GM23338 (cell line): ENCODE measurements around the gene CAPZB. TPM values are rescaled to one million over a fixed set of nuclear protein-coding genes. Genes with fewer than 3 reads are reported as not detected.

Source experiments
- ATAC-seq: fragments of 200-7000 bp; cut with Tn5 transposase; 3 replicates; pipeline ENCODE4 v1.9.1; 2020
- DNase-seq: peaks from one replicate; pipeline ENCODE4 v3.0.0-alpha.2; 2015; ENCODE audit warnings: low spot score
- H2AFZ ChIP-seq: fragments of 200-600 bp; sonication (generic); 2 replicates; pipeline ENCODE4 v1.8.0; 2016; ENCODE audit warnings: antibody characterized with exemption, mild to moderate bottlenecking, moderate library complexity
- H3F3A ChIP-seq: fragments of 200-600 bp; sonication (generic); replicated peaks from 2 replicates; pipeline ENCODE4 v1.8.0; 2017; ENCODE audit warnings: antibody characterized with exemption, mixed run types, low read depth
- H3K27ac ChIP-seq: fragments of 200-600 bp; sonication (generic); 2 replicates; pipeline ENCODE4 v1.6.1; 2016; ENCODE audit warnings: low read depth
- H3K27me3 ChIP-seq: fragments of 200-600 bp; sonication (generic); 2 replicates; pipeline ENCODE4 v1.8.0; 2016; ENCODE audit warnings: mild to moderate bottlenecking, mixed run types, moderate library complexity; ENCODE audit not compliant: insufficient read depth
- H3K36me3 ChIP-seq: fragments of 200-600 bp; sonication (generic); 2 replicates; pipeline ENCODE4 v1.8.0; 2016; ENCODE audit warnings: mild to moderate bottlenecking; ENCODE audit not compliant: insufficient read depth
- H3K4me1 ChIP-seq: fragments of 200-600 bp; sonication (generic); 2 replicates; pipeline ENCODE4 v1.8.0; 2016; ENCODE audit warnings: mild to moderate bottlenecking, moderate library complexity; ENCODE audit not compliant: insufficient read depth
- H3K4me2 ChIP-seq: fragments of 200-600 bp; sonication (generic); 2 replicates; pipeline ENCODE4 v1.7.1; 2017; ENCODE audit warnings: mixed run types
- H3K4me3 ChIP-seq: fragments of 200-600 bp; sonication (generic); 2 replicates; pipeline ENCODE4 v1.6.1; 2016; ENCODE audit warnings: mixed run types
- H3K79me2 ChIP-seq: fragments of 200-600 bp; sonication (generic); replicated peaks from 2 replicates; pipeline ENCODE4 v1.8.0; 2017; ENCODE audit warnings: mild to moderate bottlenecking; ENCODE audit not compliant: insufficient read depth
- H3K9me2 ChIP-seq: fragments of 200-600 bp; sonication (generic); 2 replicates; pipeline ENCODE4 v1.8.0; 2017; ENCODE audit not compliant: insufficient read depth
- H4K20me1 ChIP-seq: fragments of 200-600 bp; sonication (generic); replicated peaks from 2 replicates; pipeline ENCODE4 v1.8.0; 2017; ENCODE audit warnings: mild to moderate bottlenecking; ENCODE audit not compliant: insufficient read depth
- H3K27ac Mint-ChIP-seq: 2 replicates; pipeline ENCODE4 v1.8.0; 2020; ENCODE audit warnings: inconsistent platforms, mild to moderate bottlenecking, moderate library complexity, mixed read lengths
- H3K27me3 Mint-ChIP-seq: 3 replicates; pipeline ENCODE4 v1.8.0; 2022; ENCODE audit warnings: low read depth, mild to moderate bottlenecking, moderate library complexity, mixed read lengths, inconsistent platforms; ENCODE audit not compliant: insufficient read depth, poor library complexity
- H3K36me3 Mint-ChIP-seq: 3 replicates; pipeline ENCODE4 v1.8.0; 2021; ENCODE audit warnings: low read depth, mild to moderate bottlenecking, inconsistent platforms, moderate library complexity, mixed read lengths
- H3K4me1 Mint-ChIP-seq: 3 replicates; pipeline ENCODE4 v1.8.0; 2020; ENCODE audit warnings: mild to moderate bottlenecking, inconsistent platforms, mixed read lengths
- H3K4me3 Mint-ChIP-seq: 3 replicates; pipeline ENCODE4 v1.8.0; 2021; ENCODE audit warnings: moderate library complexity, mild to moderate bottlenecking, inconsistent platforms, mixed read lengths
- H3K9me3 Mint-ChIP-seq: 3 replicates; pipeline ENCODE4 v1.8.0; 2020; ENCODE audit warnings: moderate library complexity, mild to moderate bottlenecking, inconsistent platforms, mixed read lengths
- CREB1 ChIP-seq: fragments of 250-450 bp; sonication (Bioruptor Pico); IDR thresholded peaks from 2 replicates; pipeline ENCODE4 v1.5.0; 2020; ENCODE audit warnings: low read depth, mild to moderate bottlenecking, moderate library complexity
- EZH2 ChIP-seq: fragments of 200-600 bp; sonication (generic); IDR thresholded peaks from one replicate; pipeline ENCODE4 v1.8.0; 2017; ENCODE audit warnings: antibody characterized with exemption, mild to moderate bottlenecking, low read depth; ENCODE audit not compliant: unreplicated experiment
- EZH2phosphoT487 ChIP-seq: fragments of 200-600 bp; sonication (generic); IDR thresholded peaks from one replicate; pipeline ENCODE4 v1.8.1; 2018; ENCODE audit warnings: antibody characterized with exemption; ENCODE audit not compliant: unreplicated experiment
- JUNB ChIP-seq: IDR thresholded peaks from one replicate; pipeline ENCODE4 v1.6.1; 2016; ENCODE audit warnings: antibody characterized with exemption; ENCODE audit not compliant: unreplicated experiment
- POLR2AphosphoS5 ChIP-seq: IDR thresholded peaks from 2 replicates; pipeline ENCODE4 v1.6.1; 2016; ENCODE audit warnings: antibody characterized with exemption, low read depth
- STAT1 ChIP-seq: IDR thresholded peaks from one replicate; pipeline ENCODE4 v1.6.1; 2016; ENCODE audit warnings: antibody characterized with exemption; ENCODE audit not compliant: unreplicated experiment
- ZNF114 ChIP-seq: fragments of 250-450 bp; sonication (Bioruptor Pico); IDR thresholded peaks from 2 replicates; pipeline ENCODE4 v1.5.0; 2020; ENCODE audit warnings: mild to moderate bottlenecking, moderate library complexity
- ZNF331 ChIP-seq: fragments of 250-450 bp; sonication (Bioruptor Pico); IDR thresholded peaks from 2 replicates; pipeline ENCODE4 v1.5.0; 2020; ENCODE audit warnings: low read depth, mild to moderate bottlenecking, moderate library complexity
- polyA plus RNA-seq: library from polyadenylated mRNA; unstranded; fragments of >200 nt; fragmentation: Nextera tagmentation; extraction: Ambion mirVana; gene quantifications from 2 replicates; pipeline ENCODE4 v1.2.1, GENCODE V29; 2016
- total RNA-seq: library from RNA; depleted of rRNA; stranded (reverse); fragments of >200 nt; shearing (Covaris generic); gene quantifications from 2 replicates; pipeline ENCODE4 v1.2.3, GENCODE V29; 2014
- TF ChIP-seq, protein P1 (sequence below): IDR thresholded peaks from one replicate; pipeline ENCODE4 v1.6.1; 2018; ENCODE audit warnings: antibody characterized with exemption; ENCODE audit not compliant: unreplicated experiment
- TF ChIP-seq, protein P2 (sequence below): fragments of 250-450 bp; sonication (Bioruptor Pico); IDR thresholded peaks from 2 replicates; pipeline ENCODE4 v1.5.0; 2020; ENCODE audit warnings: mild to moderate bottlenecking, moderate library complexity

Gene CAPZB
- total and polyA plus RNA-seq, 2 experiments from 2014 or later = 195 to 348 TPM

DNA sequence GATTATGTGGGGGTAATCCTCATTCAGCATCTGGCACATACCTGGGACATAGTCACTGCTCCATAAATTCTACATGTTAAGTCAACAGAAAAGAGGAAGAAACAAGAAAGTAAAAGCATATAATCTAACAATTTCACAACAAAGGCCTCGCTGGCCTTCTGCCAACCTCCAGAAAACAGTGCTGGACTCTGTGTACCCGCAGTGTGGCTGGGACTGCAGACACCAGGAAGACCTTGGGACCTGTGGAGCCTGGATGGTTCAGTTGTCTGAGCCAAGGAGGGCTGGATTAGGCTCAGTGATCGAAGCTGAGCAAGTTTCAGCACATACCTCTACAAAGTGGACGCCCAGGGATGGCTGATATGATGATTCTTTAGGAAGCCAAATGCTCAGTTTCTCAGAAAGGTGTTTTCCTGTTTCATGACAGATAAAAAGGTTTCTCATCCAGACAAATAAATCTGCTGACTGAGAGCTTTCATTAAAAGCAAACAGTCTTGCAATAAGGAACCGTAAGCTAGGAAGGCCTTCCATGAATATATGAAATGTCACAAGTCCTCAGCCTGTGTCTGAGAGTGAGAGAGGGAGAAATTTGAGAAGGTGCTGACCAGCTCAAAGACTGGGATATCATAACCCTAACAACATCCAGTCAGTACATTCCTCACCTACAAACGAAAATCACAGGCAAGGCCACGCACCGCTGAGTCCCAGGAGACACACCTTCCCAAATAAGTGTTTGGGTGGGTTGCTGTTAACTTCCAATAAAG, 48.4 kb downstream of the CAPZB start:
- ATAC-seq (no peak), DNase-seq (no peak)
- Mint-ChIP-seq H3K36me3 (peaks cover 14% of the 10 kb centered on the region; the same call in 2 of the 3 replicates), H3K27ac (no peak overlapping the region), H3K4me3 (no peak overlapping the region), H3K27me3 (peaks cover 9% of the 10 kb centered on the region), H3K9me3 (no peaks in the 10 kb centered on the region), H3K4me1 (peaks cover 37% of the 10 kb centered on the region)
- H3K4me3 ChIP-seq = no peak overlapping the region
- no peaks in the 10 kb centered on the region for H3K9me2 ChIP-seq
- peaks cover 100% of the 10 kb centered on the region for H3K79me2 ChIP-seq
- 0 out of 2 replicates have a peak, but pooled peaks cover 8% of the 10 kb centered on the region for H3F3A ChIP-seq
- peaks cover 91% of the 10 kb centered on the region for H4K20me1 ChIP-seq
- no peak overlapping the region for H2AFZ ChIP-seq
- no peaks in the 10 kb centered on the region for H3K36me3 ChIP-seq
- TF ChIP-seq EZH2phosphoT487 (no peak), EZH2 (no peak), ZNF114 (CRISPR knock-in tag) (no peak), STAT1 (no peak), CREB1 (CRISPR knock-in tag) (no peak)
- H3K4me1 ChIP-seq = peaks cover 25% of the 10 kb centered on the region
- no peaks in the 10 kb centered on the region for H3K27me3 ChIP-seq
- no peak overlapping the region for H3K27ac ChIP-seq
- no peak overlapping the region for H3K4me2 ChIP-seq

DNA sequence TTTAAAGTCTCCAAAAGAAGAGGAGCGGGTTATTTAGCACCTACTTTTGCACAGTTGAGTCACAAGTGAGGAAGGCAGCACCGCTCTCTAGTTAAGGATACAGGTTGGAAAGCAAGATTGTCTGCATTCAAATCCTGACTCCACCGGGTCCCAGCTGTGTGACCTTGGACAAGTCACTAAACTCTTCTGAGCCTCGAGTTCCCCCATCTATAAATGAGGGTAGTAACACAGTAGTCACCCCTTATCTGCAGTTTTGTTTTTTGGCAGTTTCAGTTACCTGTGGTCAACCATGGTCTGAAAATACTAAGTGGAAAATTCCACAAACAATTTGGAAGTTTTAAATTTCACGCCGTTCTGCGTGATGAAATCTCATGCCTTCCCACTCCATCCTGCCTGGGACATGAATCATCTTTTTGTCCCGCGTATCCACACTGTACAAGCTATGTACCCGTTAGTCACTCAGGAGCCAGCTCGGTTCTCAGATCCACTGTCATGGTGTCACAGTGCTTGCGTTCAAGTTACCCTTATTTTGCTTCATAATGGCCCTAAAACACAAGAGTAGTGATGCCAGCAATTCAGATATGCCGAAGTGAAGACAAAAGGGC, 49.4 kb downstream of the CAPZB start:
- Histone ChIP-seq H4K20me1 (peaks cover 89% of the 10 kb centered on the region), H3K27me3 (no peaks in the 10 kb centered on the region), H3K4me3 (no peak overlapping the region), H3K36me3 (no peaks in the 10 kb centered on the region), H2AFZ (no peak overlapping the region), H3K79me2 (peaks cover 100% of the 10 kb centered on the region), H3K4me2 (no peak overlapping the region), H3F3A (0 out of 2 replicates have a peak, but pooled peaks cover 8% of the 10 kb centered on the region), H3K27ac (no peak overlapping the region), H3K9me2 (no peaks in the 10 kb centered on the region), H3K4me1 (peaks cover 15% of the 10 kb centered on the region)
- Mint-ChIP-seq H3K4me3 (no peak overlapping the region), H3K27me3 (peaks cover 9% of the 10 kb centered on the region), H3K27ac (no peak overlapping the region), H3K9me3 (no peaks in the 10 kb centered on the region), H3K36me3 (peaks cover 14% of the 10 kb centered on the region; the same call in 2 of the 3 replicates), H3K4me1 (peaks cover 30% of the 10 kb centered on the region; the same call in 2 of the 3 replicates)
- ATAC-seq (no peak), DNase-seq (no peak)
- TF ChIP-seq CREB1 (CRISPR knock-in tag) (no peak), JUNB (no peak), POLR2AphosphoS5 (no peak), EZH2 (no peak), ZNF331 (no peak)
- TF ChIP-seq, protein P1, sequence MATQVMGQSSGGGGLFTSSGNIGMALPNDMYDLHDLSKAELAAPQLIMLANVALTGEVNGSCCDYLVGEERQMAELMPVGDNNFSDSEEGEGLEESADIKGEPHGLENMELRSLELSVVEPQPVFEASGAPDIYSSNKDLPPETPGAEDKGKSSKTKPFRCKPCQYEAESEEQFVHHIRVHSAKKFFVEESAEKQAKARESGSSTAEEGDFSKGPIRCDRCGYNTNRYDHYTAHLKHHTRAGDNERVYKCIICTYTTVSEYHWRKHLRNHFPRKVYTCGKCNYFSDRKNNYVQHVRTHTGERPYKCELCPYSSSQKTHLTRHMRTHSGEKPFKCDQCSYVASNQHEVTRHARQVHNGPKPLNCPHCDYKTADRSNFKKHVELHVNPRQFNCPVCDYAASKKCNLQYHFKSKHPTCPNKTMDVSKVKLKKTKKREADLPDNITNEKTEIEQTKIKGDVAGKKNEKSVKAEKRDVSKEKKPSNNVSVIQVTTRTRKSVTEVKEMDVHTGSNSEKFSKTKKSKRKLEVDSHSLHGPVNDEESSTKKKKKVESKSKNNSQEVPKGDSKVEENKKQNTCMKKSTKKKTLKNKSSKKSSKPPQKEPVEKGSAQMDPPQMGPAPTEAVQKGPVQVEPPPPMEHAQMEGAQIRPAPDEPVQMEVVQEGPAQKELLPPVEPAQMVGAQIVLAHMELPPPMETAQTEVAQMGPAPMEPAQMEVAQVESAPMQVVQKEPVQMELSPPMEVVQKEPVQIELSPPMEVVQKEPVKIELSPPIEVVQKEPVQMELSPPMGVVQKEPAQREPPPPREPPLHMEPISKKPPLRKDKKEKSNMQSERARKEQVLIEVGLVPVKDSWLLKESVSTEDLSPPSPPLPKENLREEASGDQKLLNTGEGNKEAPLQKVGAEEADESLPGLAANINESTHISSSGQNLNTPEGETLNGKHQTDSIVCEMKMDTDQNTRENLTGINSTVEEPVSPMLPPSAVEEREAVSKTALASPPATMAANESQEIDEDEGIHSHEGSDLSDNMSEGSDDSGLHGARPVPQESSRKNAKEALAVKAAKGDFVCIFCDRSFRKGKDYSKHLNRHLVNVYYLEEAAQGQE = no peak
- TF ChIP-seq, protein P2, sequence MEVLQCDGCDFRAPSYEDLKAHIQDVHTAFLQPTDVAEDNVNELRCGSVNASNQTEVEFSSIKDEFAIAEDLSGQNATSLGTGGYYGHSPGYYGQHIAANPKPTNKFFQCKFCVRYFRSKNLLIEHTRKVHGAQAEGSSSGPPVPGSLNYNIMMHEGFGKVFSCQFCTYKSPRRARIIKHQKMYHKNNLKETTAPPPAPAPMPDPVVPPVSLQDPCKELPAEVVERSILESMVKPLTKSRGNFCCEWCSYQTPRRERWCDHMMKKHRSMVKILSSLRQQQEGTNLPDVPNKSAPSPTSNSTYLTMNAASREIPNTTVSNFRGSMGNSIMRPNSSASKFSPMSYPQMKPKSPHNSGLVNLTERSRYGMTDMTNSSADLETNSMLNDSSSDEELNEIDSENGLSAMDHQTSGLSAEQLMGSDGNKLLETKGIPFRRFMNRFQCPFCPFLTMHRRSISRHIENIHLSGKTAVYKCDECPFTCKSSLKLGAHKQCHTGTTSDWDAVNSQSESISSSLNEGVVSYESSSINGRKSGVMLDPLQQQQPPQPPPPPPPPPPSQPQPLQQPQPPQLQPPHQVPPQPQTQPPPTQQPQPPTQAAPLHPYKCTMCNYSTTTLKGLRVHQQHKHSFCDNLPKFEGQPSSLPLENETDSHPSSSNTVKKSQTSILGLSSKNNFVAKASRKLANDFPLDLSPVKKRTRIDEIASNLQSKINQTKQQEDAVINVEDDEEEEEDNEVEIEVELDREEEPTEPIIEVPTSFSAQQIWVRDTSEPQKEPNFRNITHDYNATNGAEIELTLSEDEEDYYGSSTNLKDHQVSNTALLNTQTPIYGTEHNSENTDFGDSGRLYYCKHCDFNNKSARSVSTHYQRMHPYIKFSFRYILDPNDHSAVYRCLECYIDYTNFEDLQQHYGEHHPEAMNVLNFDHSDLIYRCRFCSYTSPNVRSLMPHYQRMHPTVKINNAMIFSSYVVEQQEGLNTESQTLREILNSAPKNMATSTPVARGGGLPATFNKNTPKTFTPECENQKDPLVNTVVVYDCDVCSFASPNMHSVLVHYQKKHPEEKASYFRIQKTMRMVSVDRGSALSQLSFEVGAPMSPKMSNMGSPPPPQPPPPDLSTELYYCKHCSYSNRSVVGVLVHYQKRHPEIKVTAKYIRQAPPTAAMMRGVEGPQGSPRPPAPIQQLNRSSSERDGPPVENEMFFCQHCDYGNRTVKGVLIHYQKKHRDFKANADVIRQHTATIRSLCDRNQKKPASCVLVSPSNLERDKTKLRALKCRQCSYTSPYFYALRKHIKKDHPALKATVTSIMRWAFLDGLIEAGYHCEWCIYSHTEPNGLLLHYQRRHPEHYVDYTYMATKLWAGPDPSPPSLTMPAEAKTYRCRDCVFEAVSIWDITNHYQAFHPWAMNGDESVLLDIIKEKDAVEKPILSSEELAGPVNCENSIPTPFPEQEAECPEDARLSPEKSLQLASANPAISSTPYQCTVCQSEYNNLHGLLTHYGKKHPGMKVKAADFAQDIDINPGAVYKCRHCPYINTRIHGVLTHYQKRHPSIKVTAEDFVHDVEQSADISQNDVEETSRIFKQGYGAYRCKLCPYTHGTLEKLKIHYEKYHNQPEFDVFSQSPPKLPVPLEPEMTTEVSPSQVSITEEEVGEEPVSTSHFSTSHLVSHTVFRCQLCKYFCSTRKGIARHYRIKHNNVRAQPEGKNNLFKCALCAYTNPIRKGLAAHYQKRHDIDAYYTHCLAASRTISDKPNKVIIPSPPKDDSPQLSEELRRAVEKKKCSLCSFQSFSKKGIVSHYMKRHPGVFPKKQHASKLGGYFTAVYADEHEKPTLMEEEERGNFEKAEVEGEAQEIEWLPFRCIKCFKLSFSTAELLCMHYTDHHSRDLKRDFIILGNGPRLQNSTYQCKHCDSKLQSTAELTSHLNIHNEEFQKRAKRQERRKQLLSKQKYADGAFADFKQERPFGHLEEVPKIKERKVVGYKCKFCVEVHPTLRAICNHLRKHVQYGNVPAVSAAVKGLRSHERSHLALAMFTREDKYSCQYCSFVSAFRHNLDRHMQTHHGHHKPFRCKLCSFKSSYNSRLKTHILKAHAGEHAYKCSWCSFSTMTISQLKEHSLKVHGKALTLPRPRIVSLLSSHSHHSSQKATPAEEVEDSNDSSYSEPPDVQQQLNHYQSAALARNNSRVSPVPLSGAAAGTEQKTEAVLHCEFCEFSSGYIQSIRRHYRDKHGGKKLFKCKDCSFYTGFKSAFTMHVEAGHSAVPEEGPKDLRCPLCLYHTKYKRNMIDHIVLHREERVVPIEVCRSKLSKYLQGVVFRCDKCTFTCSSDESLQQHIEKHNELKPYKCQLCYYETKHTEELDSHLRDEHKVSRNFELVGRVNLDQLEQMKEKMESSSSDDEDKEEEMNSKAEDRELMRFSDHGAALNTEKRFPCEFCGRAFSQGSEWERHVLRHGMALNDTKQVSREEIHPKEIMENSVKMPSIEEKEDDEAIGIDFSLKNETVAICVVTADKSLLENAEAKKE (CRISPR knock-in tag) = no peak
